Heart left ventricle (tissue), 13 donors: Measurements from ENCODE around the gene STUM.

ENCODE experiments used
- POLR2A ChIP-seq, 2 donors: fragments of 450-650 bp; IDR thresholded peaks; one replicate each; pipeline ENCODE4 v1.6.1; 2017; ENCODE audit warnings: antibody characterized with exemption in 2 of 2, mild to moderate bottlenecking in 2 of 2, moderate library complexity in 2 of 2
- TF ChIP-seq, protein P1 (sequence below), 12 donors: fragments of 200-600 bp; sonication (generic) in 4 of 12; IDR thresholded peaks; one replicate each; pipeline versions ENCODE4 v1.5.0 to v1.8.0; 2018 to 2022; ENCODE audit warnings: antibody characterized with exemption in 12 of 12, mild to moderate bottlenecking in 5 of 12
- donor health status: ischemic (EF 13 %, LVEDD 7.1; RV severe dilation, severe dysfunction).
- donor health status: DM: no; HTN: yes; CAD: no.
- donor health status: DM: no; HTN: no; CAD: no.
- donor health status: ischemic (EF 25% LVEDD 6.9; RV normal size, moderate dysfunction).
- donor health status: ischemic (EF 25% LVEDD 5.7; RV mildly dilated, moderate dysfunction).
- donor health status: ischemic (EF 35%, LVEDD 5.7; RV mildly dilated, moderate dysfunction).
- donor health status: nonischemic (EF 11% LVEDD 7.7; RV severe dilation, severe dysfunction).
- donor health status: DM: yes; HTN: yes; CAD: no.
- donor health status: PGD.
- donor health status: ischemic (EF 29% LVEDD 5.4; RV normal size, mild dysfunction).
- donor health status: nonischemic (EF 23%, LVEDD 6.1; RV moderate dilation, normal function).

DNA sequence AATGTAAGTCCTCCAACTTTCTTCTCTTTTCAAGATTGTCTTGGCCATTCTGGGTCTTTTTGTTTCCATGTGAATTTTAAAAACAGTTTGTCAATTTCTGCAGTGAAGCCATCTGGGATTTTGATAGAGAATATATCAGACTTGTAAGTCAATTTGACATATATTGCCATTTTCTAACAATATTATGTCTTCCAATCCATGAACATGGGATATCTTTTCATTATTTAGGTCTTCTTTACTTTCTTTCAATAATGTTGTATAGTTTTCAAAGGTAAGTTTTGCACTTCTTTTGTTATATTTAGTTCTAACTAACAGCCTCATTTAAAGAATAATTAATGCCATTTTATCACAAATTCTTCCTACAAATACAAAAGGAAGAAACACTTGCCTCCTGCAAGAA, 73.4 kb downstream of the STUM start:
- TF ChIP-seq, protein P1, sequence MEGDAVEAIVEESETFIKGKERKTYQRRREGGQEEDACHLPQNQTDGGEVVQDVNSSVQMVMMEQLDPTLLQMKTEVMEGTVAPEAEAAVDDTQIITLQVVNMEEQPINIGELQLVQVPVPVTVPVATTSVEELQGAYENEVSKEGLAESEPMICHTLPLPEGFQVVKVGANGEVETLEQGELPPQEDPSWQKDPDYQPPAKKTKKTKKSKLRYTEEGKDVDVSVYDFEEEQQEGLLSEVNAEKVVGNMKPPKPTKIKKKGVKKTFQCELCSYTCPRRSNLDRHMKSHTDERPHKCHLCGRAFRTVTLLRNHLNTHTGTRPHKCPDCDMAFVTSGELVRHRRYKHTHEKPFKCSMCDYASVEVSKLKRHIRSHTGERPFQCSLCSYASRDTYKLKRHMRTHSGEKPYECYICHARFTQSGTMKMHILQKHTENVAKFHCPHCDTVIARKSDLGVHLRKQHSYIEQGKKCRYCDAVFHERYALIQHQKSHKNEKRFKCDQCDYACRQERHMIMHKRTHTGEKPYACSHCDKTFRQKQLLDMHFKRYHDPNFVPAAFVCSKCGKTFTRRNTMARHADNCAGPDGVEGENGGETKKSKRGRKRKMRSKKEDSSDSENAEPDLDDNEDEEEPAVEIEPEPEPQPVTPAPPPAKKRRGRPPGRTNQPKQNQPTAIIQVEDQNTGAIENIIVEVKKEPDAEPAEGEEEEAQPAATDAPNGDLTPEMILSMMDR (IDR thresholded peaks at IDR 0.05): no peak
- no peak for TF ChIP-seq POLR2A (IDR thresholded peaks at IDR 0.05)
